Heart left ventricle (tissue), 13 donors: ENCODE results near the gene TRIM40.

ENCODE experiments used
- CTCF ChIP-seq, 12 donors: fragments of 200-600 bp; sonication (generic) in 4 of 12; IDR thresholded peaks; one replicate each; pipeline versions ENCODE4 v1.5.0 to v1.8.0; 2018 to 2022; ENCODE audit warnings: antibody characterized with exemption in 12 of 12, mild to moderate bottlenecking in 5 of 12
- POLR2A ChIP-seq, 2 donors: fragments of 450-650 bp; IDR thresholded peaks; one replicate each; pipeline ENCODE4 v1.6.1; 2017; ENCODE audit warnings: antibody characterized with exemption in 2 of 2, mild to moderate bottlenecking in 2 of 2, moderate library complexity in 2 of 2
- donor health status: ischemic (EF 13 %, LVEDD 7.1; RV severe dilation, severe dysfunction).
- donor health status: DM: no; HTN: yes; CAD: no.
- donor health status: DM: no; HTN: no; CAD: no.
- donor health status: ischemic (EF 25% LVEDD 6.9; RV normal size, moderate dysfunction).
- donor health status: ischemic (EF 25% LVEDD 5.7; RV mildly dilated, moderate dysfunction).
- donor health status: ischemic (EF 35%, LVEDD 5.7; RV mildly dilated, moderate dysfunction).
- donor health status: nonischemic (EF 11% LVEDD 7.7; RV severe dilation, severe dysfunction).
- donor health status: DM: yes; HTN: yes; CAD: no.
- donor health status: PGD.
- donor health status: ischemic (EF 29% LVEDD 5.4; RV normal size, mild dysfunction).
- donor health status: nonischemic (EF 23%, LVEDD 6.1; RV moderate dilation, normal function).

- TF ChIP-seq CTCF (IDR thresholded peaks at IDR 0.05), result no peak
- TF ChIP-seq POLR2A (IDR thresholded peaks at IDR 0.05), result no peak
Measured at GRCh38 chr6:30112402-30112994, 23.4 kb upstream of the TRIM40 start.
